WTC11 (cell line): ENCODE results near the gene SPRY2. TPM values are rescaled to one million over a fixed set of nuclear protein-coding genes. Genes with fewer than 3 reads are reported as not detected.

Source experiments
- ATAC-seq: fragments of 200-7000 bp; cut with Tn5 transposase; 2 replicates; pipeline ENCODE4 v1.10.0; 2021; ENCODE audit warnings: mild to moderate bottlenecking, moderate library complexity
- CTCF ChIA-PET: fragments of 300-600 bp; sonication (Branson Sonifier 250); formaldehyde crosslinking; loops from one replicate; lab custom pipeline; 2021; ENCODE audit warnings: antibody characterized with exemption; lab: Charles Lee
- POLR2A ChIA-PET: fragments of 350-600 bp; sonication (Branson Sonifier 250); formaldehyde crosslinking; loops from one replicate; lab custom pipeline; 2021; ENCODE audit warnings: antibody characterized with exemption; lab: Charles Lee
- DNase-seq: peaks from one replicate; pipeline ENCODE4 v3.0.0; 2021; ENCODE audit warnings: low spot score
- H3K27ac Mint-ChIP-seq: 2 replicates; pipeline ENCODE4 v1.8.0; 2021; ENCODE audit warnings: mixed read lengths
- H3K27me3 Mint-ChIP-seq: 2 replicates; pipeline ENCODE4 v1.8.0; 2021; ENCODE audit warnings: low read depth, mild to moderate bottlenecking, moderate library complexity, mixed read lengths
- H3K36me3 Mint-ChIP-seq: 2 replicates; pipeline ENCODE4 v1.8.0; 2021; ENCODE audit warnings: mixed read lengths
- H3K4me1 Mint-ChIP-seq: 2 replicates; pipeline ENCODE4 v1.8.0; 2022; ENCODE audit warnings: mixed read lengths
- H3K4me3 Mint-ChIP-seq: 2 replicates; pipeline ENCODE4 v1.8.0; 2021; ENCODE audit warnings: mild to moderate bottlenecking, moderate library complexity, mixed read lengths
- H3K9me3 Mint-ChIP-seq: 2 replicates; pipeline ENCODE4 v1.8.0; 2021; ENCODE audit warnings: mixed read lengths
- ATF1 ChIP-seq: sonication (generic); formaldehyde crosslinking; IDR thresholded peaks from 2 replicates; pipeline ENCODE4 v1.8.1; 2023; ENCODE audit warnings: mild to moderate bottlenecking, moderate library complexity, missing genetic modification reagents
- ATF3 ChIP-seq: sonication (generic); formaldehyde crosslinking; conservative IDR thresholded peaks from 2 replicates; pipeline ENCODE4 v1.8.1; 2022; ENCODE audit warnings: mild to moderate bottlenecking, missing genetic modification reagents
- E2F4 ChIP-seq: sonication (generic); formaldehyde crosslinking; IDR thresholded peaks from 2 replicates; pipeline ENCODE4 v1.8.1; 2022; ENCODE audit warnings: low read depth, mild to moderate bottlenecking, moderate library complexity, missing genetic modification reagents, borderline replicate concordance
- EMX1 ChIP-seq: fragments of 250-450 bp; sonication (Bioruptor Pico); IDR thresholded peaks from 2 replicates; pipeline ENCODE4 v1.8.0; 2021; ENCODE audit warnings: mild to moderate bottlenecking
- ESRRA ChIP-seq: sonication (generic); formaldehyde crosslinking; IDR thresholded peaks from 2 replicates; pipeline ENCODE4 v1.8.1; 2022; ENCODE audit warnings: mild to moderate bottlenecking, missing genetic modification reagents, borderline replicate concordance
- ETV6 ChIP-seq: sonication (generic); formaldehyde crosslinking; IDR thresholded peaks from 2 replicates; pipeline ENCODE4 v1.8.1; 2022; ENCODE audit warnings: mild to moderate bottlenecking, missing genetic modification reagents
- GABPB1 ChIP-seq: sonication (generic); formaldehyde crosslinking; IDR thresholded peaks from 2 replicates; pipeline ENCODE4 v1.8.1; 2023; ENCODE audit warnings: mild to moderate bottlenecking, missing genetic modification reagents
- HMGA2 ChIP-seq: fragments of 250-450 bp; sonication (Bioruptor Pico); IDR thresholded peaks from 2 replicates; pipeline ENCODE4 v1.4.0; 2021; ENCODE audit warnings: mild to moderate bottlenecking, moderate library complexity
- JAZF1 ChIP-seq: fragments of 250-450 bp; sonication (Bioruptor Pico); IDR thresholded peaks from 2 replicates; pipeline ENCODE4 v1.9.0; 2021; ENCODE audit warnings: moderate library complexity, mild to moderate bottlenecking, inconsistent platforms
- KAT7 ChIP-seq: sonication (generic); formaldehyde crosslinking; IDR thresholded peaks from 2 replicates; pipeline ENCODE4 v1.8.1; 2023; ENCODE audit warnings: missing genetic modification reagents, mild to moderate bottlenecking, borderline replicate concordance
- MXD4 ChIP-seq: fragments of 250-450 bp; sonication (Bioruptor Pico); IDR thresholded peaks from 2 replicates; pipeline ENCODE4 v1.8.0; 2021; ENCODE audit warnings: mild to moderate bottlenecking, moderate library complexity, borderline replicate concordance
- NR1H2 ChIP-seq: sonication (generic); formaldehyde crosslinking; IDR thresholded peaks from 2 replicates; pipeline ENCODE4 v1.9.0; 2021; ENCODE audit warnings: mild to moderate bottlenecking, moderate library complexity, missing genetic modification reagents
- PRDM15 ChIP-seq: sonication (generic); formaldehyde crosslinking; IDR thresholded peaks from 2 replicates; pipeline ENCODE4 v1.8.0; 2022; ENCODE audit warnings: missing genetic modification reagents
- SOX15 ChIP-seq: fragments of 250-450 bp; sonication (Bioruptor Pico); IDR thresholded peaks from 2 replicates; pipeline ENCODE4 v1.9.0; 2021; ENCODE audit warnings: mild to moderate bottlenecking
- ZNF396 ChIP-seq: fragments of 250-450 bp; sonication (Bioruptor Pico); IDR thresholded peaks from 2 replicates; pipeline ENCODE4 v1.8.0; 2021; ENCODE audit warnings: mild to moderate bottlenecking, moderate library complexity, borderline replicate concordance
- ZNF423 ChIP-seq: fragments of 250-450 bp; sonication (Bioruptor Pico); IDR thresholded peaks from 2 replicates; pipeline ENCODE4 v2.1.2; 2022; ENCODE audit warnings: mild to moderate bottlenecking, moderate library complexity
- ZNF532 ChIP-seq: fragments of 250-450 bp; sonication (Bioruptor Pico); IDR thresholded peaks from 2 replicates; pipeline ENCODE4 v1.9.0; 2021; ENCODE audit warnings: mild to moderate bottlenecking, borderline replicate concordance
- total RNA-seq: library from RNA; stranded (reverse); gene quantifications from 3 replicates; pipeline ENCODE4 v1.2.3, GENCODE V29; 2021

Gene SPRY2
- total RNA-seq, 1 experiment from 2014 or later = 63.2 TPM

GRCh38 chr13:80307401-80307987 is 33.4 kb downstream of the SPRY2 start:
- Mint-ChIP-seq H3K9me3 (peaks cover 8% of the 10 kb centered on the region), H3K4me1 (peaks cover 21% of the 10 kb centered on the region), H3K27me3 (no peaks in the 10 kb centered on the region), H3K36me3 (peaks cover 9% of the 10 kb centered on the region), H3K27ac (no peak overlapping the region), H3K4me3 (no peak overlapping the region)
- no peak for TF ChIP-seq PRDM15 (CRISPR knock-in tag)
- TF ChIP-seq JAZF1 (CRISPR knock-in tag) = no peak
- no peak for TF ChIP-seq ZNF423 (CRISPR knock-in tag)
- no peak for TF ChIP-seq GABPB1 (CRISPR knock-in tag)
- no peak for TF ChIP-seq ATF1 (CRISPR knock-in tag)
- TF ChIP-seq ESRRA (CRISPR knock-in tag) = no peak
- no peak for TF ChIP-seq SOX15 (CRISPR knock-in tag)
- no peak for TF ChIP-seq ZNF396 (CRISPR knock-in tag)
- TF ChIP-seq HMGA2 (CRISPR knock-in tag) = no peak
- TF ChIP-seq ETV6 (CRISPR knock-in tag) = no peak
- no peak for TF ChIP-seq E2F4 (CRISPR knock-in tag)
- TF ChIP-seq MXD4 = no peak
- TF ChIP-seq ATF3 (CRISPR knock-in tag) = no peak
- TF ChIP-seq ZNF532 (CRISPR knock-in tag) = no peak
- ATAC-seq = no peak
- POLR2A ChIA-PET = no interaction called here
- DNase-seq = no peak
- CTCF ChIA-PET = no interaction called here

- CTCF ChIA-PET = no interaction called here
- ATAC-seq = no peak
These were observed 34.5 kb downstream of the SPRY2 start for GRCh38 chr13:80306337-80306972.

More at GRCh38 chr13:80306337-80306972, 34.5 kb downstream of the SPRY2 start:
- no peak for DNase-seq
- POLR2A ChIA-PET = interaction anchor here (0.6 to 1.2 kb wide), 2 partner anchors 9 to 14 kb away, joined by 5 to 6 read pairs; no protein-coding TSS in a partner anchor
- TF ChIP-seq ESRRA (CRISPR knock-in tag) = no peak
- TF ChIP-seq ETV6 (CRISPR knock-in tag) = no peak
- TF ChIP-seq NR1H2 = no peak
- TF ChIP-seq EMX1 (CRISPR knock-in tag) = no peak
- no peak for TF ChIP-seq ATF3 (CRISPR knock-in tag)
- no peak for TF ChIP-seq KAT7 (CRISPR knock-in tag)
- no peaks in the 10 kb centered on the region for H3K27me3 Mint-ChIP-seq
- peaks cover 18% of the 10 kb centered on the region for H3K4me1 Mint-ChIP-seq
- no peak overlapping the region for H3K4me3 Mint-ChIP-seq
- peaks cover 9% of the 10 kb centered on the region for H3K36me3 Mint-ChIP-seq
- H3K27ac Mint-ChIP-seq = no peak overlapping the region
- peaks cover 8% of the 10 kb centered on the region for H3K9me3 Mint-ChIP-seq
